Esophagus muscularis mucosa (tissue), 3 donors: ENCODE results near the gene PREX1.

Experiments used
- CTCF ChIP-seq, 3 experiments: fragments of 200-600 bp in 2 of 3; fragments of 450-650 bp in 1 of 3; sonication (generic) in 2 of 3; IDR thresholded peaks; one replicate each; pipeline ENCODE4 v1.5.1; 2017 to 2019; ENCODE audit warnings: antibody characterized with exemption in 3 of 3, mild to moderate bottlenecking in 2 of 3, moderate library complexity in 1 of 3
- EP300 ChIP-seq: sonication (generic); formaldehyde crosslinking; IDR thresholded peaks from one replicate; pipeline ENCODE4 v1.6.1; 2017; ENCODE audit warnings: antibody characterized with exemption

GRCh38 chr20:48827855-48828733 is at the start of gene PREX1:
- TF ChIP-seq EP300: no peak
- TF ChIP-seq CTCF (IDR thresholded peaks at IDR 0.05): peak; percentile 12 to 24 (median 15)
